NCI-H2081 treated with DMSO at 0.1 percent for 48 hours (cell line): ENCODE measurements around the gene ATOH8.
A peak's percentile ranks its signal among the peaks of the same experiment; 100 is the strongest.

Experiments
- DNase-seq: peaks from one replicate; lab custom pipeline; 2025; lab: John Stamatoyannopoulos, UW

ATOH8 gene

GRCh38 chr2:85770369-85770768 is 16.6 kb downstream of the ATOH8 start:
- DNase-seq, result no peak

GRCh38 chr2:85770786-85771409 is 17.1 kb downstream of the ATOH8 start:
- DNase-seq, result no peak

- no peak for DNase-seq
Observed at GRCh38 chr2:85771486-85771885, 17.7 kb downstream of the ATOH8 start.

GRCh38 chr2:85772019-85772745 is 18.4 kb downstream of the ATOH8 start:
- DNase-seq, result peak; percentile 93

- DNase-seq, result no peak
Observed at GRCh38 chr2:85772841-85773491, 19.2 kb downstream of the ATOH8 start.

- no peak for DNase-seq
Observed at GRCh38 chr2:85773692-85774091, 19.9 kb downstream of the ATOH8 start.

GRCh38 chr2:85774126-85774978 is 20.6 kb downstream of the ATOH8 start:
- no peak for DNase-seq

- DNase-seq, result no peak
Observed at GRCh38 chr2:85775406-85776381, 21.9 kb downstream of the ATOH8 start.

- no peak for DNase-seq
Observed at GRCh38 chr2:85776672-85777071, 22.9 kb downstream of the ATOH8 start.

GRCh38 chr2:85777441-85777861 is 23.7 kb downstream of the ATOH8 start:
- no peak for DNase-seq

GRCh38 chr2:85778646-85779379 is 25.0 kb downstream of the ATOH8 start:
- DNase-seq, result no peak

- DNase-seq, result no peak
Observed at GRCh38 chr2:85779641-85780315, 26.0 kb downstream of the ATOH8 start.

- no peak for DNase-seq
Observed at GRCh38 chr2:85780316-85781012, 26.7 kb downstream of the ATOH8 start.

- DNase-seq, result no peak
Observed at GRCh38 chr2:85781013-85781332, 27.2 kb downstream of the ATOH8 start.

GRCh38 chr2:85783796-85784195 is 30.0 kb downstream of the ATOH8 start:
- no peak for DNase-seq

- no peak for DNase-seq
Observed at GRCh38 chr2:85784474-85784986, 30.7 kb downstream of the ATOH8 start.

GRCh38 chr2:85785027-85785822 is 31.4 kb downstream of the ATOH8 start:
- DNase-seq, result no peak

GRCh38 chr2:85785871-85786270 is 32.1 kb downstream of the ATOH8 start:
- no peak for DNase-seq
